HG02884 (cell line): Measurements from ENCODE around the gene GPR152.
A peak's percentile ranks its signal among the peaks of the same experiment; 100 is the strongest.
"Not testable (repeated sequence)": the region's sequence is repeated elsewhere in the genome, so short reads cannot be mapped to it uniquely, and the experiment has no call there.

ENCODE experiments used
- ATAC-seq: cut with Tn5 transposase; IDR thresholded peaks from one replicate; pipeline ENCODE4 v1.9.1; 2021; ENCODE audit warnings: mild to moderate bottlenecking, moderate library complexity; ENCODE audit not compliant: unreplicated experiment

Gene GPR152

GRCh38 chr11:67410984-67411784, 41.3 kb downstream of the GPR152 start:
- no peak for ATAC-seq

- ATAC-seq: no peak
Measured at GRCh38 chr11:67410369-67410831, 42.1 kb downstream of the GPR152 start.

GRCh38 chr11:67409781-67410368, 42.7 kb downstream of the GPR152 start:
- no peak for ATAC-seq

- ATAC-seq: no peak
Measured at GRCh38 chr11:67409261-67409666, 43.3 kb downstream of the GPR152 start.

- no peak for ATAC-seq
Measured at GRCh38 chr11:67408437-67409200, 43.9 kb downstream of the GPR152 start.

- ATAC-seq: no peak
Measured at GRCh38 chr11:67407688-67408163, 44.8 kb downstream of the GPR152 start.

GRCh38 chr11:67406969-67407687, 45.4 kb downstream of the GPR152 start:
- ATAC-seq: no peak

- ATAC-seq: no peak
Measured at GRCh38 chr11:67406420-67406968, 46.0 kb downstream of the GPR152 start.

- no peak for ATAC-seq
Measured at GRCh38 chr11:67405688-67406339, 46.7 kb downstream of the GPR152 start.

- ATAC-seq: no peak
Measured at GRCh38 chr11:67405196-67405567, 47.3 kb downstream of the GPR152 start.

GRCh38 chr11:67404515-67405195, 47.9 kb downstream of the GPR152 start:
- no peak for ATAC-seq

GRCh38 chr11:67403085-67403484, 49.4 kb downstream of the GPR152 start:
- ATAC-seq: not testable (repeated sequence)

- ATAC-seq: not testable (repeated sequence)
Measured at GRCh38 chr11:67402192-67402839, 50.2 kb downstream of the GPR152 start.

- peak; percentile 44 for ATAC-seq
Measured at GRCh38 chr11:67401495-67402191, 50.9 kb downstream of the GPR152 start, which contains the start of gene PPP1CA. TSS of gene PPP1CA (minus strand) at chr11:67401858. CDS start at chr11:67401782, 76 bp downstream.
